ENCODE results near the gene MAGEE1. TPM values are rescaled to one million over a fixed set of nuclear protein-coding genes. Genes with fewer than 3 reads are reported as not detected.

MAGEE1 gene, protein sequence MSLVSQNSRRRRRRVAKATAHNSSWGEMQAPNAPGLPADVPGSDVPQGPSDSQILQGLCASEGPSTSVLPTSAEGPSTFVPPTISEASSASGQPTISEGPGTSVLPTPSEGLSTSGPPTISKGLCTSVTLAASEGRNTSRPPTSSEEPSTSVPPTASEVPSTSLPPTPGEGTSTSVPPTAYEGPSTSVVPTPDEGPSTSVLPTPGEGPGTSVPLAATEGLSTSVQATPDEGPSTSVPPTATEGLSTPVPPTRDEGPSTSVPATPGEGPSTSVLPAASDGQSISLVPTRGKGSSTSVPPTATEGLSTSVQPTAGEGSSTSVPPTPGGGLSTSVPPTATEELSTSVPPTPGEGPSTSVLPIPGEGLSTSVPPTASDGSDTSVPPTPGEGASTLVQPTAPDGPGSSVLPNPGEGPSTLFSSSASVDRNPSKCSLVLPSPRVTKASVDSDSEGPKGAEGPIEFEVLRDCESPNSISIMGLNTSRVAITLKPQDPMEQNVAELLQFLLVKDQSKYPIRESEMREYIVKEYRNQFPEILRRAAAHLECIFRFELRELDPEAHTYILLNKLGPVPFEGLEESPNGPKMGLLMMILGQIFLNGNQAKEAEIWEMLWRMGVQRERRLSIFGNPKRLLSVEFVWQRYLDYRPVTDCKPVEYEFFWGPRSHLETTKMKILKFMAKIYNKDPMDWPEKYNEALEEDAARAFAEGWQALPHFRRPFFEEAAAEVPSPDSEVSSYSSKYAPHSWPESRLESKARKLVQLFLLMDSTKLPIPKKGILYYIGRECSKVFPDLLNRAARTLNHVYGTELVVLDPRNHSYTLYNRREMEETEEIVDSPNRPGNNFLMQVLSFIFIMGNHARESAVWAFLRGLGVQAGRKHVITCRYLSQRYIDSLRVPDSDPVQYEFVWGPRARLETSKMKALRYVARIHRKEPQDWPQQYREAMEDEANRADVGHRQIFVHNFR
- 1 to 10 TPM; 3.9 to 5.4 TPM for total RNA-seq

DNA sequence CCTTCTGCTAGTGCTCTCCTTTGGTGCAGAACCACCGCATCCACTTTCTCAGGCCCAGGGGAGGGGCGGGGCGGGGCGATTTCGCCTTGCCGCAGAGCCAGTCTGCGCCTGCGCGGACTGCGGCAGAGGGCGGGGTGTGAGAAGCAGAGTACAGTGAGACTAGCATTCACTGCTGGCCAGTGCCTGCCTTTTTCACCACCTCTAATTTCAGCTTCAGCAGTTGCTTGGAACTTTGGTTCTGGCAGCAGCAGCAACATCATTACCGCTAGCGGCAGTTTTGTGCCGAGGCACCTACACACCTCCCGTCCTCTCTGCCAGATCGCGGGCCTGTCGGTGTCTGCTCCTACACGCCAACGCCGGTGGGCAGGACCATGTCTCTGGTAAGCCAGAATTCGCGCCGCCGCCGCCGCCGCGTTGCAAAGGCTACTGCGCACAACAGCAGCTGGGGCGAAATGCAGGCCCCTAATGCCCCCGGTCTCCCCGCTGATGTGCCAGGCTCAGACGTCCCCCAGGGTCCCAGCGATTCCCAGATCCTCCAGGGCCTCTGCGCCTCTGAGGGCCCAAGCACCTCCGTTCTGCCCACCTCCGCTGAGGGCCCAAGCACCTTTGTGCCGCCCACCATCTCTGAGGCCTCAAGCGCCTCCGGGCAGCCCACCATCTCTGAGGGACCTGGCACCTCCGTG, at the start of gene MAGEE1:
Gene MAGEE1, plus strand, starts transcription at position 151 of the 683 bp plus-strand sequence. Its CDS starts 221 bp downstream, at position 372.
- Histone ChIP-seq H3K27ac (peak within 1 kb of the TSS; percentile 47 to 55), H3K36me3 (no peaks in the 10 kb centered on the region), H3K9me3 (no peaks in the 10 kb centered on the region), H3K27me3 (replicated peaks; ENCODE audit: insufficient read depth) (no peaks in the 10 kb centered on the region), H3K4me1 (replicated peaks) (no peaks in the 10 kb centered on the region), H3K4me3 (peak within 1 kb of the TSS; percentile 48 to 52)
- TF ChIP-seq POLR2AphosphoS5 (IDR thresholded peaks at IDR 0.05): peak; percentile 64
- no peak for TF ChIP-seq CTCF (IDR thresholded peaks at IDR 0.05)
- peak; percentile 45 for TF ChIP-seq POLR2A (IDR thresholded peaks at IDR 0.05)
- intact Hi-C loops (cut with DNase I): no loop called here
- WGBS: 0% methylated on average over 10 of the region's 42 CpGs
- peak; percentile 58 for DNase-seq (ENCODE audit: low spot score)

GRCh38 chrX:76398970-76399369, 28.5 kb upstream of the MAGEE1 start:
- Histone ChIP-seq H3K27ac (no peak overlapping the region), H3K27me3 (replicated peaks; ENCODE audit: insufficient read depth) (no peaks in the 10 kb centered on the region), H3K36me3 (no peaks in the 10 kb centered on the region), H3K4me3 (no peak overlapping the region), H3K4me1 (replicated peaks) (no peaks in the 10 kb centered on the region), H3K9me3 (no peaks in the 10 kb centered on the region)
- DNase-seq (ENCODE audit: low spot score): no peak
- TF ChIP-seq CTCF (IDR thresholded peaks at IDR 0.05): no peak
- TF ChIP-seq POLR2AphosphoS5 (IDR thresholded peaks at IDR 0.05): no peak
- TF ChIP-seq POLR2A (IDR thresholded peaks at IDR 0.05): no peak
- intact Hi-C loops (cut with DNase I): no loop called here

DNA sequence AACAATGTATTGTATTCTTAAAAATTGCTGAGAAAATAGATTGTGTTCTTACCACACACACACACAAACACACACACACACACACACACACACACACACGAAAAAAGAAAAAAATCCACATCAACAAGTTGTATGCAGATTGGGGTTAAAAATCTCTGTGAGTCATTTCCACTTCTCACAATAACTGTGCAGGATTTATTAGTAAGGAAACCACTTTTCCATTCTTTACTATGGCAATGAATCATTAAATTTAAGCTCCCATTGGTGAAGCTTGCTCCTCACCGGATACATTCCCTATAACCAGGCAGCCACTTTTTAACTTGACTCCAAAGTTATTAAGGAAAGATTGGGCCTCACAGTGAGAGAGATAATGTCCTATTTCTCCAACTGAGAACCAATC, 19.7 kb upstream of the MAGEE1 start:
- TF ChIP-seq POLR2A (IDR thresholded peaks at IDR 0.05) (no peak), CTCF (IDR thresholded peaks at IDR 0.05) (no peak), POLR2AphosphoS5 (IDR thresholded peaks at IDR 0.05) (no peak)
- no peak overlapping the region for H3K4me3 ChIP-seq
- no peaks in the 10 kb centered on the region for H3K36me3 ChIP-seq
- WGBS: 69% methylated on average over 2 of the region's 2 CpGs
- intact Hi-C loops (cut with DNase I): no loop called here
- no peak for DNase-seq (ENCODE audit: low spot score)
- no peaks in the 10 kb centered on the region for H3K4me1 ChIP-seq (replicated peaks)
- H3K9me3 ChIP-seq: no peaks in the 10 kb centered on the region
- H3K27ac ChIP-seq: no peak overlapping the region
- H3K27me3 ChIP-seq (replicated peaks; ENCODE audit: insufficient read depth): no peaks in the 10 kb centered on the region

DNA sequence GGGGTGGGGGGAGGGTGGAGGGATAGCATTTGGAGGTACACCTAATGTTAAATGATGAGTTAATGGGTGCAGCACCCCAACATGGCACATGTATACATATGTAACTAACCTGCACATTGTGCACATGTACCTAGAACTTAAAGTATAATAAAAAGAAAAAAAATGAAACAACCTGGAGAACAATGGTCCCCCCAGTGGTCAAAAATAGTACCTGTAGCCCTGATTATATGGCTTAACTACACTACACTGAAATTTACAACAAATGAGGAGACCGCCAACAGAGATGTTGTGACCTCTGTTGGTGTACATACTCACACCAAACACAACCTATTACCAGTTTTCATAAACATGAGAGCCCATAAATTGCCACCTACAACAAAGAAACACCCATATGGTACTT, 7.3 kb upstream of the MAGEE1 start:
- 100% methylated on average over 1 of the region's 1 CpG for WGBS

More for the DNA sequence above, 7.3 kb upstream of the MAGEE1 start:
- Histone ChIP-seq H3K27me3 (replicated peaks; ENCODE audit: insufficient read depth) (no peaks in the 10 kb centered on the region), H3K27ac (no peak overlapping the region), H3K4me1 (replicated peaks) (no peaks in the 10 kb centered on the region), H3K4me3 (no peak overlapping the region), H3K9me3 (no peaks in the 10 kb centered on the region), H3K36me3 (no peaks in the 10 kb centered on the region)
- TF ChIP-seq POLR2AphosphoS5 (IDR thresholded peaks at IDR 0.05): no peak
- no peak for TF ChIP-seq CTCF (IDR thresholded peaks at IDR 0.05)
- TF ChIP-seq POLR2A (IDR thresholded peaks at IDR 0.05): no peak
- intact Hi-C loops (cut with DNase I): no loop called here
- DNase-seq (ENCODE audit: low spot score): no peak
